A172 (cell line): ENCODE results near the gene LHPP. TPM values are rescaled to one million over a fixed set of nuclear protein-coding genes. Genes with fewer than 3 reads are reported as not detected.
"Not testable (repeated sequence)": the region's sequence is repeated elsewhere in the genome, so short reads cannot be mapped to it uniquely, and the experiment has no call there.

ENCODE experiments used
- DNase-seq: peaks from one replicate; pipeline ENCODE4 v3.0.0-alpha.2; 2015; ENCODE audit warnings: low spot score
- total RNA-seq: library from RNA; depleted of rRNA; stranded (reverse); fragments of >200 nt; shearing (Covaris generic); gene quantifications from 2 replicates; pipeline ENCODE4 v1.2.3, GENCODE V29; 2014

The LHPP gene
- total RNA-seq, 1 experiment from 2014 or later = 6.3 TPM

DNA sequence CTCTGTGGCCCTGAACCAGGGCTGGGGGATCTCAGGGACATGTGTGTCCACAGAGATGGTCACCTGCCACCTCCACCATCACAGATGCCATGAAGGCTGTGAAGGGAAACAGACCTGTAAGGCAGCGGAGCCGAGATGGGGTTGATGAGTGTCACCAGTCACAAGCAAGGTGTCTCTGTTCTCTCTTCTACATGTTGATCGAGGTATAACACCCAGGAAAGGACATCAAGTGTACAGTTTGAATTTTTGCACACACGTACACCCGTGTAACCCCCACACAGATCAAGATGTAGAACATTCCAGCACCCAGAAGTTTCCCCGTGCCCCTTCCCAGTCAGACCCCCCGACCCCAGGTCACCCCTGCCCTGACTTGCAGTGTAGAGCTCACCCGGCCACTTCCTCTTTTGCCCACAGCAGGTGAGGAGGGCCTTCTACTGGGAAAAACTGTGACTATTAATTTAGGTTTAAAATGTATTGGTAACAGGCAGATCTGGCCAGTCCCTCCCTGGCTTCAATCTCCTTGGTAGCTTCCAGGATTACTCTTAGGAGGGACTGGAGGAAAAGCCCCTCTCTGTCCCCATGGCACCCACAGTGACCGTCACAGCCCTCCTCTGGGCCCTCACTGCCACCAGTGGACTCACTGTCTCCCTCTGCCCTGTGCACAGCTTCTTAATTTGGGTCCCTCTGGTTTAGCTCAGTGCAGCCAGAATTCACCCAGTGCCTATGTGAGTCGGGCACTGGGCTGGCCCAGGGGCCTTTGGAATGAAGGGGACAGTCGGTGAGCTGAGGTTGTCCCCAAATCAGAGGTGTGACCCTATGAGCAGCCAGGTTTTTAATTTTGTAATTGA, 108.2 kb downstream of the LHPP start:
- DNase-seq = no peak

DNA sequence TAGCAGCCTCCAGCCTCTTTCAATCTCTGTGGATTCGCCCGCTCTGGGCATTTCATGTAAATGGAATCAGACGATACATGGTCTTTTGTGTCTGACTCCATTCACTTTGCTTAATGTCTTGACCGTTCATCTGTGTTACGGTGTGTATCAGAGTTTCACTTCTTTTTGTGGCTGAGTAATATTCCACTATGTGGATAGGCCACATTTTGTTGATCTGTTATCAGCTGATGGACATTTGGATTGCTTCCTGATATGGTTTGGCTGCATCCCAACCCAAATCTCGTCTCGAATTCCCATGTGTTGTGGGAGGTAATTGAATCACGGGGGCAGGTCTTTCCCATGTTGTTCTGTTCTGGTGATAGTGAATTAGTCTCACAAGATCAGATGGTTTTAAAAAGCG, 109.0 kb downstream of the LHPP start:
- no peak for DNase-seq

DNA sequence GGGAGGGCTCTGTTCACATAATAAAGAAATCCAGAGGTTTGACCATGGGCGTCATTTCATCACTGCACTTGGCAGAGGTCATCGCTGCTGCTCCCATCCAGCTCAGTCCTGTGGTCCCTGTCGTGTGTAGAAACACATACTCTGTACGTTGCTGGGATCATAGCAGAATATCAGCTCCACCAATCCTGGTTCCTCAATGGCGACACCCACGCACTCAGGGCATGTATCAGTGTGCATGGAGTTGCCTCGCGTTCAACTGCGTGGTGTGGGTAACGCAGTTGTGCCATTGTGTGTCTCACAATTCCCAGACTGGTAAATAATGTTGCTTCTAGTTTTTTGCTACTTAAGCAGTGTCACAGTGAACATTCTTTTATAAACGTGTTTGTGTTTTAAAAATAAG, 111.1 kb downstream of the LHPP start:
- no peak for DNase-seq

DNA sequence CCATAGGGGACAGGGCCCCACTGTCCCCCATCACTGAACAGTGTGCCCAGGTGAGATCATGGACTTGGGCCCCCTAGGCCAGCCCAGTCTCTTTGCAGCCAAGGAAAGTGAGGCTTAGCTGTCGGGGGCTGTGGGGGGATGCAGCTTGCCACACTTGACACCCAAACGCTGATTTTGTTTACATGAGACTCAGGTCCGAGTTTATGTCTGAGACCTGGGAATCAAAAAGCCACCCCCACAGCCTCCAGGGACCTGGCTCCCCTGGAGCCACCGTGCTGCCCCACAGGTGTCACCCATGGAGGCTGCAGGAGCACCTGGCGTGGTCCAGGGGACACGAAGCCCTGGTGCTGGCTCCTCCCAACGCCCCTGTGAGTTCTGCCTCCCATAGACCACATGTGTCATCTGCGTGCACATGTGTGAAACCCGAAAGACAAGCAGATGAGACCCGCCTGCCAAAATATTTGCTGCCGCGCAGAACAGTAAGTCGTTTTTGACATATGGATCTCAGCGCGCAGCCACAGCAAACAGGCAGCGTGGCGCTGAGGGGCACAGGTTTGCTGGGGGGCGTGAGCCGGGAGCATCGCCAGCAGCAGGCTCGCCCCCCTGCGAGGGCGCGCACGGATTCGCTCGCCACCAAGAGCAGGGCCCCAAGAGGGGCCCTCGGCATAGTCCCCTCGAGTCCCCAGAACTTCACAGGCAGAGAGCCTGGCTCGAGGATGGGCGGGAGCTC, 112.3 kb downstream of the LHPP start:
- no peak for DNase-seq

DNA sequence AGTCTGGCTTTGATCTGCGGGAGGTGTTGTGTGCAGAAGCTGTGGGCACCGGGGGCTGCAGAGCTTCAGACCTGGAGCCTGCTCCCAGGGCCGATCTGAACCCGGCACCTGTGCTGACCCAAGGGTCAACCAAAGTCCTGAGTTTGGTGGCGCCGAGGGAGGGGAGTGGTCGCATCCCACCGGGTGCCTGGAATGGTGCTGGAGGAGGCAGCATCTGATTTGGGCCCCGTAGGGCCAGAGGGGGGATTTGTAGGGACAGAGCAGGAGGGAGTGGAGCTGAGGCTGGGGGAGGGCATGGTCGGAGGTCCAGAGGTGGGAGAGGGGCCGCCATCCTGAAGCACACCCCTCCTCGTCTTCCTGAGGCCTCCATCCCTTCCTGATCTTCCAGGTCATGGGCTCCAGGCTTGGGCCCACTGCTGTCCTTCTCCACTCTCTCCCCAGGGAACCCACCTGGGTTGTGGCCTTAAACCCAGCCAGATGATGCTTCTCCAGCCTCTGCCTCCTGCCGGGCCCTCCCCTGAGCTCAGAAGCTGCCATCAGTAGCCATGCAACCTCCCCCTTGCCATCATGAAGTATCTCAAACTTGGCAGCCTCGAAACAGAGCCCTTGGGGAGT, 112.9 kb downstream of the LHPP start:
- no peak for DNase-seq

DNA sequence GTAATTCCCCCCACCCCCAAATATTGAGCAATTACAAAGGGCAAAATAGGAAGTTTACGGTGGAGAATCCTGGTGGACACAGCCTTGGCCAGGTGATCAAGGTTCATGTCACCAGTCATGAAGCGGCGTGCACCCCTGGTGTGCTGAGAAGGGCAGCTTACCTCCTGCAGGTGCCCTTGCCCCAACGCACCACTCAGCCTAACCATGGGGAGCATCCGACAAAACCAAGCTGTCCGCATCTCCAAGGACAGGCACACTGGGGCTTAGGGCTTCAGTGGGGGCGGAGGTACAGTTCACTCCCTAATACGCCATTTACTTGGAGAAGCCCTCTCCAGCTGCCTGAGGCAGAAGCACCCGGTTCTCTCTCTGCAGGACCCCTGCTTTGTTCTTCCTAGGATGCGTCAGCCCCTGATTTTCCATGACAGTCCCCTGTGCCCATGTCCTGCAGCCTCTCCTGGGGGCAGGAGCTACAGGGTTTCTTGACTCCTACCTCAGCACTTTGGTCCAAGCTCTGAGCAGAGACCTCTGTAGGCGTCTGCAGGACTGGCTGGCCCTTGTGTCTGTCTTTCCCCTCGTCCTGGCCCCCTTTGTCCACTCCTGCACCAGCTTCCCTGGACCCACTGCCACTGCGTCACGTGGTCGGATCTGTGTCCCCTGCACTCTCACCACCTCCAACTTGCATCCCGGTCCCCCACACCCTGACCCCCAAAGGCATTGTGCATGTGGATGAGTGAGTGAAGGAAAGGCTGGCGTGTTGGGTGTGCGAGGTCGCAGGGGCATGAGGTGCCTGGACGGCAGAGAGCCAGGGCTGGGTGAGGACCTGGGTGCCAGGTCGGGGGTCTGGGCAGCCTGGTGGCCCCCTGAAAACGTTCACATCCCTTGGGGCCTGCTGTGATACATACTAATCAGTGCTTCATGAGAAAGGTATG, 113.7 kb downstream of the LHPP start:
- no peak for DNase-seq

DNA sequence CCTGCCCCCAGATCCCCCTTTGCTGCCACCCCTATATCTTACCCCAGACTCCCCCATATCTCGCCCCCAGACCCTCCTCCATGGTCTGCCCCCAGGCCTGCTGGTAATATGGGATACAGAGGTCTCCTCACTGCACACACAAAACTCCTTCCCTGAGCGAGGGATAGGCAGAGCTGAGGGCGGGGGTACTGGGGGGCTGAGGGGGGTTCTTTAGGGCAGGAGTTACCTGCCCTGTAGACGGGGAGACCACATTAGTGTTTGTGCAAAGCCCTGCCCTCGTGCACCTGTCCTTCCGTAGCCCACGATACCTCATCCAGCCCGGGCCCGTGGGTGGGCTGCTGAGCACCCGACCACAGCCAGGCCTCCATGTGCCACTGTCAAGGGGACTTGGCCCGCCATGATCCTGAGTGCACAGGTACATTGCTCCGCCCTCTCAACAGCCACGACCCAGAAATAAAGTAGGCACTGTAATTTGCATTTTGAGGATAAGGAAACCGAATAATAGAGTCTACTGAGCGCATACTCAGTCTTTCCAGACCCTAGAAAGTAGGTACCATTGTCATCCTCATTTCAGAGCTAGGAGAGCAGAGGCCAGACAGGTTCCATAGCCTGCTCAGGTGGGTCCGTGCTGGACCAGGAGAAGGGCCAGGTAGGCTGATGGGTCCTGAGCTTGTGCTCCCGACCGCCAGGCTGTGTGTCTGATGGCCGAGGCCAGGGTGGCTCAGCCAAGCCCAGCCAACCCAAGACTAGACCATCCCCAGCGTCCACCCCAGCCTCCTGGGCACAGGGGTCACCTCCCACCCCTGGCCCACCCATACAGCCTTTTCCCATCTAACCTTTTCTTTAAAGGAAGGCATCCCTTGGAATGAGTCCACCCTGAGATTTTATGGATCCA, 115.2 kb downstream of the LHPP start:
- DNase-seq = no peak

DNA sequence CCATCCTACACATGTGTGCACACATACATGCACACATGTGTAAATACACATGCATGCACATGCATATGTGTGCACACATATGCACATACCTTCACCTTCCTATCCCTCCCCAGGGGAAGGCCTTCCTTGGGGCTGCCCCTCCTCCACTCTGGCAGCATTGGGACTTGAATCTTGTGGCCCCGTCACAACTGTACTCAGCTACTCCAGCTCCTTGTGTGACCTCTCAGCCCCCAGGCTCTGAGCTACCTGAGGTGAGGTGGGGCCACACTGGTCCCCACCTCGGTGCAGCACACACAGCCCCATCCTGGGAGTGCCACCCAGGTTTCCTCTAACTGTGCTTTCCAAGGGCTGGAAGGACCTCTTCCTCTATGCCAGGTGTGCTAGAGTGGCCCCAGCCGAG, 116.0 kb downstream of the LHPP start:
- DNase-seq = no peak

DNA sequence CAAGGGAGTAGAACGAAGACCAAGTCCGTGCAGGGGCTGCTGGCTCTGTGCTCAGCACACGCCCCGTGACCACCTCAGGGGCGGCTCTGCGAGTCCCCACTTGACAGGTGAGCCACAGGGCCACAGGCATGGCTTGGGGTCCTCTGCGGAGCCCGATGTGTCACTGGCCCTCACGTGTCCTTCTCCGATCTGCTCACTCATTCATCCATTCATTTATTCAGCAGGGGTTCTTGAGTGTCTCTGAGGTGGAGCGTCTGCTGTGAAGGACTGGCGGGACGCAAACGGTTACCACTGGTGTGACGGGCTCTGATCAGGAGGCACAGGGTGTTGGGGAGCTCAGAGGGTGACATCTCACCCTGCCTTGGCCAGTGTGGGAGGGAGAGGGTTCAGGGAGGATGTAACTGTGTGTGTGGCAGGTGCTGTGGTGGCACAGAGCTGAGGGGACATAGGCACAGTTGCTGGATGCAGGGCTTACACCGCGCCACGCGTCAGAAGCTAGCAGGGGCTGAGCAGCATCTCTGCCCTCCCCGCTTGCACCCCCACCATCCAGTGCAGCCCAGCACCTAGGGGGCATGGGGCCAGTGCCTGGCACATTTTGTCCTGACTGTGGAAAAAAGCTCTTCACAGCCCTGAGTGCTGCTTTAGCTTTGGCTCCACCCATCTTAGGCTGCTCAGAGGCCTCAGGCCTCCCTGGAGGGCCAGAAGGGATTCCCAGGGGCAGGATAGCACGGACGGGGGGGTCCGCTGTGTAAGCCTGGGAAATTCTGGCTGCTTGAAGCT, 116.8 kb downstream of the LHPP start:
- DNase-seq = no peak

DNA sequence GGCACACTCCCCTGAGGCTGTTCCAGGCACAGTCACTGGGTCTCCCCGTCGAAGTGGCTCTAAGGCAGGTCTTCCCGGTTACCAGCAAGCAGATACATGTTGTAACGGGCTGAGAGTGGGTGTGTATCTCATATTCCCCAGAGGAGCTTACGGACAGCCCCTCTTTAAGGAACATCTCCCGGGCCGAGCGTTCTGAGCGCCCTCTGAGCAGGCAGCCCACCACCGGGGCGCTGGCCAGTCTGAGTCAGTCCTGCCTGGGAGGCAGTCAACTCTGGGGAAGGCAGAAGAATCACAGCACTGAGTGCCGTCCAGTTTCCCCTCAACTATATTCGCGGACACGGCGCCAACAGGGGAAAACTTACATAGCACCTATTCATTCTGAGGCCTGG, 117.4 kb downstream of the LHPP start:
- DNase-seq = no peak

DNA sequence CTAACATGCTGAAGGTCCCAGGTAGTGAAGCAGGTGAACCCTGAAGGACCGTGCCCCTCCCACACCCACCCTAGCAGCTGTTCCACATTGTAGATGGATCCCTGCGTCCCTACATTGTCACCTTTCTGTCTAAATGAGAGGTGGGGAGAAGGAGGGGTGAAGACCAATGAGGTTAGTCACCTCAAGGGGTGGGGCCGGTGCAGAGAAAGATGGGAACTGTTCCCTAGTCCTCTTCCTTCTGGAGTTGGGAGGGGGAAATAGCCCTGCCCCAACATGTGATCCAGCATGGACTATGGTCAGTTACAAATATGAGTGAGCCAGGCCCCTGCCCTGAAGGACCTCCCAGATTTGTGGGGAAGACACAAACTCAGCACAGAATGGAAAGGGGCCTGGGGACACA, 124.5 kb downstream of the LHPP start:
- no peak for DNase-seq

DNA sequence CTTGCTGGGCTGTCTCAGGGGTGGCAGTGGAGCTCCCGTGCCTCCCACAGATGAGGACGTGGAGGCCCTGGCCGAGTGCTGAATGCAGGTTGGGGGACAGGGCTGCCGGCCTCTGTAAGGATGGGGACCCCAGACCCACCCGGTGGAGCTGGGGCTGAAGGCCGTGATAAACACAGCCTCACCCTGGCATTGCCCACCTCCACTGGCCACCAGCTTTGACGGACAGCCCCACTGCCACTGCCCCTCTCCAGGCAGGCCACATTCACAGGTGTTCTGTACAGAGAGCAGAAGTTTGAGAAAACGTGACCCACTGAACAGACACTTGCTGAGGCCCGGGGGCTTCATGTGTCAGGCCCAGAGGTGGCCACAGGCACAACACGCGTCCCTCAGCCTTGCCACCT, 126.2 kb downstream of the LHPP start:
- DNase-seq = no peak

DNA sequence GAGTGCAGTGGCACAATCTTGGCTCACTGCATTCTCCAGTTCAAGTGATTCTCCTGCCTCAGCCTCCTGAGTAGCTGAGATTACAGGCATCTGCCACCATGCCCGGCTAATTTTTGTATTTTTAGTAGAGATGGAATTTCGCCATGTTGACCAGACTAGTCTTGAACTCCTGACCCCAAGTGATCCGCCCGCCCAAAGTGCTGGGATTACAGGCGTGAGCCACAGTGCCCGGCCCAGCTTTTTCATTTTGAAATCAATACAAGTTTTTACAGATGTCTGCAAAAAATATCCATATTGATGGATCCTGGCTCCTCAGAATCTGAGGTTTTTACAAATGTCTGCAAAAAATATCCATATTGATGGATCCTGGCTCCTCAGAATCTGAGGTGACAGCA, 126.7 kb downstream of the LHPP start:
- DNase-seq = not testable (repeated sequence)

DNA sequence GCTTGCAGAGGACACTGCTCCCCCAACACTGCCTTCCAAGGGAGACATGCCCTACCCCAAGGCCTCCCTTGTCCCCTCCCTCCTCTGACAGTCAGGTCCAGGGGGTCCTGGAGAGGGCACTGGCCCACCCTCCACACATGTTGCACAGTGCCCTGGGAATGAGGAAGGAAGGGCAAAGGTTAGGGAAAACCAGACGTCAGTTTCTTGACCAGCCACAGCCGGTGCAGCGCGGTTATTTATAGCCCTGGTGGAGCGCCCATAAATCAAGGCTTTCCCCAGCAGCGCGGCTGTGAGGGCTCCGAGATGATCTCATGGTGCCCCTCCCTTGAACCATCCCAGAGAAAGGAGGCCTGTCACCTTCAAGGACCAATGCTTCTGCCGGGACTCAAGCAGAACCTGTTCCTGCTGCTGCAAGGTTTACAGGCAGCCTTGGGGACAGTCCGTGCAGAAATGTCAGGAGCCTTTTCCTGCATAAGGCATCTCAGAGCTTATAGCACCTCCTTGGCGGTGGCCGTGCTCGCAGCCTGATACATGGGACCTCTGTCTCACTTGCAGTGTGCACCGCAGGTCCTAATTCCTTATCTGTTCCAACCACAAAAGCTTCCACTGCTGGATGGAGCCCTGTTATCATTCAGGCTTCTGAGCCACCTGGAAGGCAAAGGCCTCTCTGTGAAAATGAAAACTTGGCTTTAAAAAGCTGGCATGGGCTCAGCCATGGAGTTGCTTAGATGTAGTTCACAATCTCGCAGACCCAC, 127.3 kb downstream of the LHPP start:
- DNase-seq = peak; percentile 79

DNA sequence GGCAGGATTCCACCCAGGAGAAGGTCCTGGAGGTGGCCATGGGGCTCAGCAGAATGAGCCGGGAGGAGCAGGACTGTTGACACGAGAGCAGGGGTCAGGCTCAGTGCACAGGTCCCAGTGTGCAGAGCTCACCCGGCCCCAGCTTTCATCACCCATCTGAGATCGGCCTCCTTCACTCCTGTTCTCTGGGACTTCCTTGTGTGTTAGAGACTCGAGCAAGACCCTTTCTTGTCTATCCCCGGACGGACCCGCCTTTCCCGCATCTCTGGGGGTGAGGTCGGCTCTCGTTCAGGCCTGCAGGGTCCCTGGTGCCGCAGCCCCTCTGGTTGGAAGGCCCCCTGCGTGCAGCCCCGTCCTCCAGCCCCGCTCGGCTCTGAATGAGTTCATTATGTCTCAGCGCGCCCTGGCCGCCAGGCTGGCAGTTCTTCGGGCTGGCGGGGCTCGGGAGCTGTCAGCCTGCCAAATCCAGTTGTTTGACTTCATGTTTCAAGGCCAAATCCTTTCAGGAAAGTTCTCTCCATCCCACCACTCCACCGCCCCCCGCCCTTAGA, 127.9 kb downstream of the LHPP start:
- DNase-seq = no peak

DNA sequence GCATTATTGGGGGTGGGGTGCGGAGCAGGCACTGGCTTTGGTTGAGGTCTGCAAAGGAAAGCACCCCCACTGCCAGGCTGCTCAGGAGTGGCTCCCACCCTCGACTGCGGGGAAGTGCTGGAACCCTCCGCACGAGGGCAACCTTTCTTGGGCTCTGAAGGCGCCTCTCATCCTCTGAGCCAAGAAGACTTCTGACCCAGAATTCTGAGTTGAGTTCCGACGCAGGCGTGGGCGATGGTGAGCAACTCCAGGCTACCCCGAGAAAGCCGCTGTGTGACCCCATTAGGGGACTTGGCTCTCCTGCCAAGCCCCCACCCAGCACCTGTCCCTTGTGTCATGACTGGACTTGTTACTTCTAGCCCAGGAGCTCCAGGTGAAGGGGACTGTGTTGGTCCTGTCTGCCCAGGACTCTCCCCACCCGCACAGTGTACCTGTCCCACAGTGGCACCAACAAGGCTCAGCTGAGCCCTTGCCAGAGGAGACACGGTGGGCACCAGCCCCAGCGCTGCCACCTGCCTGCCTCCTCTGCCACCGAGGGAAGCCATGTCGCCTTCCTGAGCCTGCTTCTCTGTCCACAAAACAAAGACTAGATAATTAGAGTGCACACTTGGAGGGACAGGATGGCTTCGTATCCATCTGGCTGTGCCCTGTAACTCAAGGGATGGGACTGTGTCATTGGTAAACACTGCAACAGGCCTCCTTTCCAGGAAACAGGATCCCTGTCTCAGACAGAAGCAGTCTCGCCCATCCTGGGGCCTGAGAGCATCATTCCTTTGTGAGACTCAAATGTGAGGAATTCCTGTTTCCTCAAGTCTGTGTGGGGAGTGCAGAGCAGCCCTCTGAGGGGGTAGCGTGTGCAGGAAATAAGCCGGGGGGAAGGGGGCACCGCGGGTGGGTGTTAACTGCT, 128.8 kb downstream of the LHPP start:
- DNase-seq = no peak

DNA sequence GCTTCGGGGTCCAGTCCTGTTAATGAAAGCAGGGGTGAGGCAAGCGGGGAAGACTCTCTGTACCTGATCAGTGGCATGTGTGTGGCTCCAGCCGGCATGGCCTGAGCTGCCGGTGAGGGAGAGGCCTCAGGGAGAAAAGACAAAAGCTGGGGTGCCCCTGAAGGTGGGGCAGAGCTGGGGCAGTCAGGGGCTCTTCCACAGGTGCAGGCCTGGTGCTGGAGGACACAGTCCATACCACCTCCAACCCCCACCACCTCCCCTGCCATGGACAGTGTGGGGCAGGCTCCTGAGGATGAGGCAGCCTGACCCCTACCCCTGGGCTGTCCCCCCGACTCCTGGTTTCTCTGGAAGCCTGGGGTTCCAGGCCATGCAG, 129.5 kb downstream of the LHPP start:
- no peak for DNase-seq

DNA sequence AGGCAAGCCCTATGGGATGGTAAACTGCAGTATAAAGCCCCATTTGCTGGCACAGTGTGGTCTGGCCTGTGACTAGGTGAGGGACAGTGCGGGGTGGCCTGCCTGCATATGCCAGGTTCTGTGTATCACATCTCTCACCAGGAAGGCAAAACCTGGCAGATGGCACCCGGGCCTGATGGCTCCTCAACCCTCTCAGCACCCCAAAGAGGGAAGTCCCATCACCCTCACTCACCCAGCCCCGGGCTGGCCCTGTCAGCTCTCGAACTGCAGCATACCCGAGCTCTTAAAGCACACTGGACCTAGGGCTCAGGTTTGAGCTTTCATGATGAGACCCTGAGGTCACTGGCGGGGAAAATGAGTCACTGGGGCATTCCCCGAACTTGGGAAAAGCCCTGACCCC, 130.5 kb downstream of the LHPP start:
- no peak for DNase-seq
